ENCODE data around the gene DIP2A. TPM values are rescaled to one million over a fixed set of nuclear protein-coding genes. Genes with fewer than 3 reads are reported as not detected.

The DIP2A gene
- total and polyA plus RNA-seq, 2 experiments from 2014 or later, result 18.5 to 36.3 TPM

- TF ChIP-seq ZNF462 (CRISPR knock-in tag; IDR thresholded peaks at IDR 0.05), result no peak
- TF ChIP-seq EZH2 (IDR thresholded peaks at IDR 0.05; ENCODE audit: low read depth, unreplicated experiment), result no peak
- no peak for TF ChIP-seq POLR2AphosphoS5 (IDR thresholded peaks at IDR 0.05; ENCODE audit: low read depth)
- no peak for TF ChIP-seq CREB1 (CRISPR knock-in tag; IDR thresholded peaks at IDR 0.05; ENCODE audit: low read depth)
- no peak for TF ChIP-seq NANOG (IDR thresholded peaks at IDR 0.05; ENCODE audit: borderline replicate concordance)
- no peak for TF ChIP-seq CTCF (conservative IDR thresholded peaks at IDR 0.05; ENCODE audit: low read depth in 2 of 2)
Measured at GRCh38 chr21:46546799-46547198, 88.1 kb downstream of the DIP2A start (continued).

DNA sequence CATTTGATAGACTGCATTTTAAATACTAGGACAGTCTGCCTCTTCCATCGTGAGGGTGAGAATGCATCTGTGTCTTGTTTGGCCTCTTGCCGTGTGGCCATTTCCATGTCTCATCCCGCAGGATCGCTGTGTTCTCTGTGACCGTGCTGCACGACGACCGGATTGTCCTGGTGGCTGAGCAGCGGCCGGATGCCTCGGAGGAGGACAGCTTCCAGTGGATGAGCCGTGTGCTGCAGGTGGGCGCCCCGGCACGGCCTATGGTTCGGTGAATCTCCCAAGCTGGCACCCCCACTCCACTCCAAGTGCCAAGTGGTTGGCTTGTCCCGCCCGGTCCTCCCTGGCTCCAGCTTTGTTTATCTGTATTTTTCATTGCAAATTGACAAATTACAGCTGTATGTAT is 91.0 kb downstream of the DIP2A start:
- H3K36me3 ChIP-seq (ENCODE audit: insufficient read depth), result no peaks in the 10 kb centered on the region
- H3K9me3 Mint-ChIP-seq, result no peaks in the 10 kb centered on the region
- TF ChIP-seq ZNF331 (CRISPR knock-in tag; IDR thresholded peaks at IDR 0.05; ENCODE audit: low read depth) (no peak), ZNF462 (CRISPR knock-in tag; IDR thresholded peaks at IDR 0.05) (no peak)

More for the DNA sequence above, 91.0 kb downstream of the DIP2A start:
- Histone ChIP-seq H4K20me1 (replicated peaks; ENCODE audit: insufficient read depth) (no peaks in the 10 kb centered on the region), H3K4me3 (no peak overlapping the region), H3K4me1 (ENCODE audit: insufficient read depth) (no peaks in the 10 kb centered on the region), H3K79me2 (replicated peaks; ENCODE audit: insufficient read depth) (no peaks in the 10 kb centered on the region), H3K4me2 (no peak overlapping the region), H3K27me3 (ENCODE audit: insufficient read depth) (no peaks in the 10 kb centered on the region), H3K9me2 (ENCODE audit: insufficient read depth) (no peaks in the 10 kb centered on the region), H3F3A (replicated peaks; ENCODE audit: low read depth) (no peaks in the 10 kb centered on the region), H2AFZ (no peak overlapping the region), H3K27ac (ENCODE audit: low read depth) (no peak overlapping the region)
- H3K4me3 Mint-ChIP-seq, result no peak overlapping the region
- DNase-seq (ENCODE audit: low spot score) (no peak), ATAC-seq (no peak)
- peaks cover 4% of the 10 kb centered on the region for H3K27me3 Mint-ChIP-seq (ENCODE audit: insufficient read depth, low read depth, poor library complexity)
- peaks cover 22% of the 10 kb centered on the region for H3K36me3 Mint-ChIP-seq (ENCODE audit: low read depth)
- H3K4me1 Mint-ChIP-seq, result no peaks in the 10 kb centered on the region
- no peak overlapping the region; the same call in 1 of the 2 replicates for H3K27ac Mint-ChIP-seq

All from GM23338 (cell line).